ENCODE data around the gene DNAJC5.

DNA sequence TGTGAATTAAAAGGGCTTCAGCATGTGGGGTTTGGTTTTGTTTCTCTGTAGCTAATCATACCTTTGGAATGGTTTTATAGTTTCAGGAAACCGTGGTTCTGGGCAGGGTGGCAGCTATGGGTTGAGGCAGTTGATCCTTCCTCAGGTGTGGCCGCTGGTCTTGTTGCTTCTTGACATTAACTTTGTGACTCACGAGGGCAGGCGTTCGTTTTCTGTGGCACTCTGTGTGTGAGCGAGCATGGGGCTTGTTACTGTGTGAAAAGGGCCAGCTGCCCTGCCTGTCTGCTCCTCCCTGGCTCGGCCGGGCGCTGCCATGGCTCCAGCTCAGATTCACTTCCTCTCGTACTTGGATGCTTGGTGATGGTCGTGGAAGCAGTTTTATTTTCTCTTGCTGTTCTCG, 16.2 kb downstream of the DNAJC5 start:
- TF ChIP-seq, protein P1, sequence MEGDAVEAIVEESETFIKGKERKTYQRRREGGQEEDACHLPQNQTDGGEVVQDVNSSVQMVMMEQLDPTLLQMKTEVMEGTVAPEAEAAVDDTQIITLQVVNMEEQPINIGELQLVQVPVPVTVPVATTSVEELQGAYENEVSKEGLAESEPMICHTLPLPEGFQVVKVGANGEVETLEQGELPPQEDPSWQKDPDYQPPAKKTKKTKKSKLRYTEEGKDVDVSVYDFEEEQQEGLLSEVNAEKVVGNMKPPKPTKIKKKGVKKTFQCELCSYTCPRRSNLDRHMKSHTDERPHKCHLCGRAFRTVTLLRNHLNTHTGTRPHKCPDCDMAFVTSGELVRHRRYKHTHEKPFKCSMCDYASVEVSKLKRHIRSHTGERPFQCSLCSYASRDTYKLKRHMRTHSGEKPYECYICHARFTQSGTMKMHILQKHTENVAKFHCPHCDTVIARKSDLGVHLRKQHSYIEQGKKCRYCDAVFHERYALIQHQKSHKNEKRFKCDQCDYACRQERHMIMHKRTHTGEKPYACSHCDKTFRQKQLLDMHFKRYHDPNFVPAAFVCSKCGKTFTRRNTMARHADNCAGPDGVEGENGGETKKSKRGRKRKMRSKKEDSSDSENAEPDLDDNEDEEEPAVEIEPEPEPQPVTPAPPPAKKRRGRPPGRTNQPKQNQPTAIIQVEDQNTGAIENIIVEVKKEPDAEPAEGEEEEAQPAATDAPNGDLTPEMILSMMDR (IDR thresholded peaks at IDR 0.05; ENCODE audit: low read length): no peak
- no peak for TF ChIP-seq EZH2 (IDR thresholded peaks at IDR 0.05; ENCODE audit: borderline replicate concordance, low read length)
